Small intestine (tissue), 16 donors: ENCODE measurements around the gene LRRC61. TPM values are rescaled to one million over a fixed set of nuclear protein-coding genes. Genes with fewer than 3 reads are reported as not detected.
"Not testable (repeated sequence)": the region's sequence is repeated elsewhere in the genome, so short reads cannot be mapped to it uniquely, and the experiment has no call there.

ENCODE experiments used
- DNase-seq, 2 donors: peaks; one replicate each; pipeline versions ENCODE4 v3.0.0 to v3.0.0-alpha.2; 2013
- FAIRE-seq: peaks from 2 replicates; lab custom pipeline; 2012; peaks lifted over from hg19 to GRCh38; lab: Jason Lieb, UNC
- H3K27ac ChIP-seq, 3 donors: one replicate each; pipeline ENCODE4 v1.5.1; 2013; ENCODE audit warnings: low read length in 2 of 3, mild to moderate bottlenecking in 2 of 3, control low read depth in 1 of 3, inconsistent platforms in 1 of 3, low read depth in 1 of 3, moderate library complexity in 1 of 3
- H3K27me3 ChIP-seq, 3 donors: one replicate each; pipeline ENCODE4 v1.6.1; 2013; ENCODE audit warnings: low read length in 3 of 3, inconsistent platforms in 1 of 3; ENCODE audit not compliant: control insufficient read depth in 3 of 3, insufficient read depth in 3 of 3
- H3K36me3 ChIP-seq, 3 donors: one replicate each; pipeline ENCODE4 v1.6.1; 2013; ENCODE audit warnings: low read length in 3 of 3, inconsistent platforms in 1 of 3, low read depth in 1 of 3, mild to moderate bottlenecking in 1 of 3, moderate library complexity in 1 of 3; ENCODE audit not compliant: control insufficient read depth in 3 of 3, insufficient read depth in 2 of 3
- H3K4me1 ChIP-seq, 3 donors: one replicate each; pipeline ENCODE4 v1.6.1; 2013; ENCODE audit warnings: low read length in 2 of 3, inconsistent platforms in 1 of 3, low read depth in 1 of 3, mild to moderate bottlenecking in 1 of 3, moderate library complexity in 1 of 3; ENCODE audit not compliant: control insufficient read depth in 3 of 3, insufficient read depth in 2 of 3
- H3K4me3 ChIP-seq, 3 donors: one replicate each; pipeline ENCODE4 v1.5.1; 2013; ENCODE audit warnings: low read length in 3 of 3, control low read depth in 1 of 3, inconsistent platforms in 1 of 3, low read depth in 1 of 3, mild to moderate bottlenecking in 1 of 3, moderate library complexity in 1 of 3
- H3K9me3 ChIP-seq, 2 donors: one replicate each; pipeline ENCODE4 v1.6.1; 2013; ENCODE audit warnings: low read depth in 1 of 2, low read length in 1 of 2; ENCODE audit not compliant: control insufficient read depth in 2 of 2, insufficient read depth in 1 of 2
- WGBS, 3 donors: extraction: QIAGEN DNeasy Blood & Tissue Kit; methylation state at CpG; one replicate each; pipeline ENCODE4 v1.1.7; 2013; 5-methylcytosine and 5-hydroxymethylcytosine counted together
- long read RNA-seq, 10 donors: transcript quantifications; one replicate each; lab custom pipeline, GENCODE V29; 2026
- polyA plus RNA-seq, 4 donors: library from polyadenylated mRNA; stranded (reverse) in 3 of 4; unstranded in 1 of 4; fragments of 200-250 nt in 3 of 4; fragments of 120-200 nt in 1 of 4; gene quantifications; one replicate each; pipeline versions ENCODE4 v1.2.1 to v1.2.3, GENCODE V29; 2013
- donor health status: healthy with polysubstance abuse.
- donor health status: control.
- donor health status: control.
- donor health status: Bipolar disorder and iron deficiency.
- donor health status: healthy.

LRRC61 gene, protein sequence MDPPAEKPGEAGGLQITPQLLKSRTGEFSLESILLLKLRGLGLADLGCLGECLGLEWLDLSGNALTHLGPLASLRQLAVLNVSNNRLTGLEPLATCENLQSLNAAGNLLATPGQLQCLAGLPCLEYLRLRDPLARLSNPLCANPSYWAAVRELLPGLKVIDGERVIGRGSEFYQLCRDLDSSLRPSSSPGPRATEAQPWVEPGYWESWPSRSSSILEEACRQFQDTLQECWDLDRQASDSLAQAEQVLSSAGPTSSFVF
- 10 to 100 TPM in 2 of 4 donors, 1 to 10 TPM in 2; 5.6 to 23.6 (median 12.3) TPM for polyA plus RNA-seq
- long read RNA-seq, donor 1, transcript LRRC61-202 (3 exons, 1,877 nt), result major isoform, 16 of 21 reads
- long read RNA-seq, donor 1, transcript LRRC61-203 (3 exons, 667 nt), result minor isoform, 5 of 21 reads
- long read RNA-seq, donor 1, partial matches to known transcripts, result 0 of 21 reads
- long read RNA-seq, donor 1, other reads (novel, unspliced or antisense), result 0 of 21 reads
- long read RNA-seq, donor 2, partial matches to known transcripts, result 0 of 3 reads
- long read RNA-seq, donor 2, other reads (novel, unspliced or antisense), result 0 of 3 reads
- long read RNA-seq, donor 3, partial matches to known transcripts, result 0 of 4 reads
- long read RNA-seq, donor 3, other reads (novel, unspliced or antisense), result 0 of 4 reads
- long read RNA-seq, donor 4, partial matches to known transcripts, result 0 of 1 reads
- long read RNA-seq, donor 4, other reads (novel, unspliced or antisense), result 0 of 1 reads
- long read RNA-seq, donor 5, partial matches to known transcripts, result 0 of 1 reads
- long read RNA-seq, donor 5, other reads (novel, unspliced or antisense), result 0 of 1 reads
- long read RNA-seq, donor 6, transcript LRRC61-202 (3 exons, 1,877 nt), result major isoform, 7 of 10 reads
- long read RNA-seq, donor 6, partial matches to known transcripts, result 0 of 10 reads
- long read RNA-seq, donor 6, other reads (novel, unspliced or antisense), result 0 of 10 reads
- long read RNA-seq, donor 7, transcript LRRC61-202 (3 exons, 1,877 nt), result major isoform, 11 of 13 reads
- long read RNA-seq, donor 7, partial matches to known transcripts, result 0 of 13 reads
- long read RNA-seq, donor 7, other reads (novel, unspliced or antisense), result 0 of 13 reads
- long read RNA-seq, donor 8, partial matches to known transcripts, result 0 of 1 reads
- long read RNA-seq, donor 8, other reads (novel, unspliced or antisense), result 0 of 1 reads
- long read RNA-seq, donor 9, partial matches to known transcripts, result 0 of 2 reads
- long read RNA-seq, donor 9, other reads (novel, unspliced or antisense), result 0 of 2 reads
- long read RNA-seq, donor 10, transcript LRRC61-202 (3 exons, 1,877 nt), result major isoform, 12 of 14 reads
- long read RNA-seq, donor 10, partial matches to known transcripts, result 0 of 14 reads
- long read RNA-seq, donor 10, other reads (novel, unspliced or antisense), result 0 of 14 reads

DNA sequence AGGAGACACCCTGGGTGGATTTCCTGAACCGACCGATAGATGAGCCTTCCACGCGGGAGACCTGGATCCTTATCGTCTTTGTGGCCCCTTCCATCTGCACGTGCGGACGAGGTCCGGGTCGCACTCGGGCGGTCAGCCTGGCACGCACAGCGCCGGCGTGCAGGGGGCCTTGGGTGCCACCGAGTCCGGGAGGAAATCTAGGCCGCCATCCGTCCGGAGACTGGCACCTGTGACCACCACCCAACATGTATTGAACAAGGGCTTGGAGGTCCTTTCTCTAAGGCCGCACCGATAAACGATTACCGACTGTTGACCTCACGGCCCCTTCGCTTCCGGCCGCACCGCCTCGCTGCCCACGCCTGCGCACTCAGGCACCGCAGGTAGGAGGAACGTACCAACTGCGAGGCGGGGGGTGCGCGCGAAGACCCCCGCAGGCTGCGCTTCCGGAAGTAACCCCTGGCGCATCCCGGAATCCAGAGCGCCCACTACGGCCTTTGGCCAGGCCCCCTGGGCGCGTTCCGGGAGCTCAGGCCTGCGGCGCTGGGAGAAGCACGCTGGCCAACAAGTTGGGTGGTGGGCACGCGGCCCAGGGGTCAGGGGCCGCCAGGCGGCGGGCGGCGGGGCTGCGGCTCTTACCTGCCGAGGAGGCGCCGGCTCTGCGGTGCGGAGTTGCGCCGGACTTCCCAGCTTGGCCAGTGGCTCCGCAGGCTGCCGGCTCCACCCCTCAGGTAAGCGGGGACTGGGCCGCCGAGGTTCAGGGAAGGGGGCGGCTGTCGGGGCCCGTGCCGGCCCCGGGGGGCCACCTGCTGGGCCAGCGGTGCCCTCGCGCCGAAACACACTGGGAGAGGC, at the start of gene LRRC61, which contains the start of gene ACTR3C:
TSS of gene LRRC61 (plus strand) at position 523 of the 849 bp plus-strand sequence. CDS start 13,507 bp downstream, outside the sequence.
TSS of gene ACTR3C (minus strand) at position 713 of the 849 bp plus-strand sequence. CDS start 28,249 bp downstream, outside the sequence.
- Histone ChIP-seq H3K4me3 (peak within 1 kb of the TSS; percentile 88 to 90 (median 88)), H3K4me1 (peaks cover 8 to 23% (median 13%) of the 10 kb centered on the region in 3 donors), H3K36me3 (peaks cover 2 to 30% (median 6%) of the 10 kb centered on the region in 3 donors), H3K27ac (peak within 1 kb of the TSS; percentile 91 to 97 (median 93)), H3K9me3 (no peaks in the 10 kb centered on the region), H3K27me3 (no peaks in the 10 kb centered on the region)
- no peak for FAIRE-seq
- WGBS, 3 donors, result 0 to 5% (median 3%) methylated on average over 76 to 82 of the region's 82 CpGs
- DNase-seq, result peak; percentile 71 to 89

DNA sequence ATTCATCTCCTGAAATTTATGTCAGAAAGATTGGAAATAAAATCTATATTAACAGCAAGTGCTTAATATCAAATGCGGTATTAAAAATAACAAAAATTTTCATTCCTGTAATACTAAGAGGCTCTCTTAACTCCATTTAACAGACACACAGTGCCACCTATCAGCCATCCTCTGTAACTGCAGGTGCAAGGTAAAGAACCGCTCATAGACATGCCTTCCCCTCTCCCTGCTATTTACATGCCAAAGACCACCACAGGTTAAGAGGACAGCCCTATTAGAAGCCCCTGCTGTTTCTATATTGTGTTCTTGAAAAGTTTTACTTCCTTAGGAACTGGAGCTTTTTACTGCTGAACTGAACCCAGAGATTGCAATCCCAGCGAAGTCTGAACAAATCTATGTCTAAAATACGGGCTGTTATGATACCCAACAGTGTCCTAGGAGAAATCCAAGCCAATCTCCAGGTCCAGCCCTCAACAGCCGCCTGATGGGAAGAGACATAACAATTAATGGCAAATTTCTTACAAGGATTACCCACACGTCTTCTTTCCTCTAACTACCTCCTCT, 46.9 kb upstream of the LRRC61 start:
- H3K9me3 ChIP-seq, H3K27ac ChIP-seq, H3K4me3 ChIP-seq, H3K36me3 ChIP-seq, H3K27me3 ChIP-seq, H3K4me1 ChIP-seq, FAIRE-seq: not testable (repeated sequence)
- WGBS, 3 donors, result 57 to 59% (median 57%) methylated on average over 6 of the region's 6 CpGs
- DNase-seq, result peak; percentile 4 to 28

DNA sequence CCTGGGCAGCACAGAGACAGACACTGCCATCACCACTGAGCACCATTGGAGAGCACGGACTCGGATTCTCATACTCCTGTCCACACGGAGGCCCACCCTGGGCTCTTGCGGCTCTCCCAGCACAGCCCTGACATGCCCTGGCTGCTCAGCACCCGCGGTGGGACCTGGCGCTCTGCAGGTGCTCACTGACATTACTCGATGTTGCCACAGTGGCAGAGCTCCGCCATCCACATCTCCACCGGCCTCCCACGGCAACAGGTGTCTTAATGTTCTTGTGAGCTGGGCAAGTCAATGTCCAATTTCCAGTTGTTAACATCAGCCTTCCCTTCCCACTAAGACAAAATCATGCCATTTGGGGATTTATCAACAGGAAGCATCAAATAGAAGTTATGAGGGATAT, 44.8 kb upstream of the LRRC61 start:
- WGBS, 3 donors, result 89 to 96% (median 90%) methylated on average over 11 of the region's 11 CpGs
- H3K4me3 ChIP-seq, H3K27ac ChIP-seq, H3K4me1 ChIP-seq, FAIRE-seq, H3K27me3 ChIP-seq, H3K9me3 ChIP-seq, H3K36me3 ChIP-seq, DNase-seq: not testable (repeated sequence)

DNA sequence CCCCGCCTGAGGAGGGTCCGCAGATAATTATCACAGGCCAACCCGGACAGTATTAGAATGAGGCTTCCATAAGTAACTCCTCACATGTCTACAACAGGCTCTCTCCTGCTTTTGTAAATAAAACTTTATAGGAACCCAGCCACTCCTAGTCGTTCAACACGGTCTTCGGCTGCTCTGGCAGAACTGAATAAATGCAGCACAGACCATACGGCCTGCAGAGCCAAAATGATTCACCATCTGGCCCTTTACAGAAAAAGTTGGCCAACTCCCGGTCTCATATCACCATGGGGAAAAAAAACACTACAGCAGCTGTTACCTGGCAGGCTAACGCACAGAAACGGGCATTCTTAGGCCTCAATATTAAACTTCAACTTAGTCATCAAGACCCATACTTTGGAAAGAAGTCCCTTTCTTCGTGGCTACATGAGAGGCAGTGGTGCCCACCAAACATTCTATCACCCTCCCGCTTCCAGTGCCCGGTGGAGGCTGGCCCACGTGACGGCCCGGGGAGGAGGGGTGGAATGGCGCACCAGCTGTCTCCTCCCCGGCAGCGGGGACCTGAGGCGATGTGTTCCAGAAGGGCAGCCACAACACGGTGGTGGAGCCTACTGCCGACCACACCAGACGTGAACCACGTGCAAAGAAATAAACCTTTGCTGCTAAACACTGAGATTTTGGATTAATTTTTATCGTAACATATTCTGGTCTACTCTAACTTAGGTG, 41.3 kb upstream of the LRRC61 start:
- H3K9me3 ChIP-seq, H3K4me1 ChIP-seq, H3K36me3 ChIP-seq, H3K4me3 ChIP-seq, H3K27ac ChIP-seq, FAIRE-seq, DNase-seq, H3K27me3 ChIP-seq: not testable (repeated sequence)
- WGBS, 3 donors, result 91 to 95% (median 93%) methylated on average over 8 to 15 of the region's 25 CpGs

DNA sequence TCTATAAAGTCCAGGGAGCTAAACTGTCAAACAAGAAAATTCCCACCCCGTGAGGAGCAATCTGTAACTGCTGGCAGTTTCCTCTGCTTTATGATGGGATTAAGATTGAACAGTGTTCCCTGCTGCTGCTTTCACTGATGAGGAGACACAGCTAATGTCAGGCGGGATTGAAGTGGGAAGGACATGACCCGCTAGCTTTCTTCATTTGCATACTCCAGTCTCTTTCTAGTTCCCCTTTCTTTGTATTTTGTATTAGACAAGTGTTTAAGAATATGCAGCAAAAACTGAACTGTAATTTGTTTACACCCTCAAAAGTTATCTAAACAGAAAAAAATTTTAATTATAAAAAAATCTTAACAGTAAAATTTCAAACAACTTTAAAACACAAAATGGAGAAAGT, 40.0 kb upstream of the LRRC61 start:
- H3K36me3 ChIP-seq, FAIRE-seq, H3K27me3 ChIP-seq, H3K4me3 ChIP-seq, H3K9me3 ChIP-seq, DNase-seq, H3K27ac ChIP-seq, H3K4me1 ChIP-seq: not testable (repeated sequence)
- 75 to 97% (median 78%) methylated on average over 2 of the region's 3 CpGs for WGBS, 3 donors

DNA sequence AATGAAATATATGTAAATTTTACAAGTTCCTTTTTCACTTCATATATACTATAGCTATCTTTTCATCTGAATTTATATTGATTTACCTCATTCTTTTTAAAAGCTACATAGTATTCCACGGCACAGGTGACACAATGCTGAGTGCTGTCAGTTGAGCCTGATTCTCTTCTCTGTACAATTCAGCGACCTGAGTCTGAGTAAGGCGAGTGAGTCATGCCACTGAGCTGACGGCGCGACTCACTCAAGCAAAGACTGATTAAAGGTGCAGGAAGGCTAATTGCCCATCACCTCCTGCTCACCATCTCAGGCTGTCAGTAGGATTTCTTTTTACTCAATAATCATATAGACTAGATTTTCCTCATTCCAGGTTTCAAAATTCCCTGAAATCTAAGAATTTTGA, 39.5 kb upstream of the LRRC61 start:
- not testable (repeated sequence) for H3K4me1 ChIP-seq, FAIRE-seq, H3K27me3 ChIP-seq, H3K27ac ChIP-seq, H3K9me3 ChIP-seq, DNase-seq, H3K36me3 ChIP-seq, H3K4me3 ChIP-seq
- 68 to 90% (median 87%) methylated on average over 2 to 3 of the region's 6 CpGs for WGBS, 3 donors
